ENCODE measurements around the gene RPL9.
"Not testable (repeated sequence)": the region's sequence is repeated elsewhere in the genome, so short reads cannot be mapped to it uniquely, and the experiment has no call there.

The RPL9 gene

DNA sequence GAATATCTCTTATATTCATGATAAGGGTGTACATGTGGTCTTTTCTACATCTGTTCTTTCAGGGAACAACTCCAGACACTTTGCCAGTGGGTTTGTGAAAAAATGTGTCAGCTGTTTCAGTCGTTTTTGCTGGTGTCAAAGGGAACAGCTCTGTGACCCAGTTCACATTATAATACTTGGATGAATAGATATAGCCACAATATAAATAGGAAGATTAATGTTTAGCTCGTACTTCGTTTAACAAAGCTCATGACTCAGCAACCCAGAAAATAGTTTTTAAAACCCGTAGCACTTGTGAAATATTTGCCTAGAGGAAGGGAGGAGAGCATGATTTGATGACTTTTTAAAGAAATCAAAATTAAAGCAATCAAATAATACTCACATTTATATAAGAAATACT is 8.0 kb upstream of the RPL9 start:
- no peak for DNase-seq (ENCODE audit: low read depth)

DNA sequence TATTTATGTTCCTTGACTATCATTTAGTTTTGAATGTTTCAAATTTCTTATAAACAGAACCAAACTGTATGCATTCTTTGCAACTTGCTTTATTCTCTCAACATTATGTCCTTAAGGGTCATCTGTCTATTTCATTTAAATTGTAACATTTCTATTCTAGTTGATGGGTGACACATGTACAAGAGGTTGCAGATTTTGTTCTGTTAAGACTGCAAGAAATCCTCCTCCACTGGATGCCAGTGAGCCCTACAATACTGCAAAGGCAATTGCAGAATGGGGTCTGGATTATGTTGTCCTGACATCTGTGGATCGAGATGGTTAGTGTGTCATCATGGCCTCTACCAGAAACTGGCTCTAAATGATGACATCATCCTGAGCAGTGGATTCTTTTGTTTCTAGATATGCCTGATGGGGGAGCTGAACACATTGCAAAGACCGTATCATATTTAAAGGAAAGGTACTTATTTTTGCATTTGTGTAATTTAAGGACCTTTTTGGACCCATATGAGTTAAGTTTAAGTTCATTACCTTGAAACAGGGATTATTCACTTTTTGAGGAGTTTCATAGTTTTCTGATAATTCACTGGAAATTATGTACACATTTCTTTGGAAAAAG is 6.3 kb upstream of the RPL9 start:
- DNase-seq (ENCODE audit: low read depth) = peak; percentile 77

DNA sequence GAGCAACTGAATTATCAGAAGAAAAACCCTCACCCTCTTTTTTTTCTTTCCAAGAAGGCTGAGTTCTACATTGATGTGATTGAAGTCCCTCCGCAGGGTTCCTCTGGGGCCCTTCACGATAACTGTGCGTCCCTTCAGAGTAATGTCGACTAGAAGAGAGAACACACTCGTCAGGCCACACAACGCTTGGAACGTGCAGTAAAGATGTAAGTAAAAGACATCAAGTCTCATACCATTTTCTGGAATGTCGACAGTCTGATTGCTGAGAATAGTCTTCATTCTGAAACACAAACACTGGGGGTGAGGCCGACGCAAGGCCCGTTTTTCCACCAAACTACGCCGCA is 589 bp downstream of the RPL9 start:
- DNase-seq (ENCODE audit: low read depth) = not testable (repeated sequence)

DNA sequence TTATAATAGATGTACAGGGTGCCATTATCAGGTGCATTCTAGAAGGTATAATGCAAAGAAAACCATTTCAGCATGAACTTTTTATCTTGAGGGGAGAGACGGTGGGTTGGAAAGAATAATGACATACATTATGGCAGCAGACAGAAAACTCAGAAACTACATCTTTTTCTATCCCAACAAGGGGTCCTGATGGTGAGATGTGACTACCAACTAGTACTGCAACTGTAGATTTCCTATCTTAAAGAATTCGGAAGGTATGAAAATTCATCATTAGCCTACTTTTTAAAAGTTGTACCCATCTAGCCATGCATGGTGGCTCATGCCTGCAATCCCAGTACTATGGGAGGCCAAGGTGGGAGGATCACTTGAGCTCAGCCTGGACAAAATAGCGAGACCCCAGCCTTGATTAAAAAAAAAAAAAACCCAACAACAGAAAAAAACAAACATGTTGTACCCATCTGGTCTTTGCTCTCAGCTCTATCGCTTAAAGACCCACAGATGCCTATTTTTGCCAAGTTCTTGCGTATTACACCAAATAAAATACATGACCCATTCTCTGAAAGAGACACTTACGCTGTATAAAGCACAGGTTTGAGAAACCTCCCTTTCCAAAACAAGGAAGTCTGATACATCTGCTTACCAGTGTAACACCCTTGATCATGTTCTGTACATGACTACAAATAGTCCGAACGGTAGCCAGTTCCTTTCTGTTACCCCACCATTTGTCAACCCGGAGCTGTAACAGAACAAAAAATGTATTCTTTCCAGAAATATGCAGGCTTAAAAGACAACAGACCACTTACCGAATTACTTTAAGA is 1.6 kb downstream of the RPL9 start:
- no peak for DNase-seq (ENCODE audit: low read depth)

DNA sequence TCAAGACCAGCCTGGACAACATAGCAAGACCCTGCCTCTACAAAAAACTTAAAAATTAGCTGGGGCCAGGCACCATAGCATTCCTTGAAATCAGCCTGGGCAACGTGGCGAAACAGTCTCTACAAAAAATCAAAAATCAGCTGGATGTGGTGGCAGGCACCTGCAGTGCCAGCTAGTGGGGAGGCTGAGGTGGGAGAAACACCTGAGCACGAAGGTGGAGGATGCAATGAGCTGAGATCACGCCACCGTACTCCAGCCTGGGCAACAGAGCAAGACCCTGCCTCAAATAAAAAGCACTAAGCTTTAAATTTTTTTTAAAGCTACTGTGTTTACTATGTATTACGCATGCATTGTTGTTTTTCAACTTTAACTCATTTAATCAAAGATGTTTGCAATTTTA is 3.2 kb downstream of the RPL9 start:
- no peak for DNase-seq (ENCODE audit: low read depth)

DNA sequence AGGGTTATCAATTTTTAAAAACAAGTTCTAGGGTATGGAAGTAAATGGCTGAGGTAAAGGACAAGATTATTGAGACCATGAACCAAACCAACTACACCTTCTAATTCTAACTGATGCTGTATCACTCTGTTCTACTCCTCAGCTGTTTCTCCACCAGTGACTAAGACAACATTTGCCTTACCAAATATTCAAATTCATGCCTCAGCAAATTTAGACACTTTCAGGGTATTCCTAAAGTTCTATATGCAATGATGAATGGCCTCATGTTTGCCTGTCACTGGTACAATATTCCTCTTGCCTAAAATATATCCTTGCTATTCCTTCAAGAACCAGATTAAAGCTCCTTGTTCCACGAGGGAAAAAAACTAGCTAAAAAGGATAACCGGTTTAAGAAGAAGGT is 5.0 kb downstream of the RPL9 start:
- DNase-seq (ENCODE audit: low read depth) = no peak

DNA sequence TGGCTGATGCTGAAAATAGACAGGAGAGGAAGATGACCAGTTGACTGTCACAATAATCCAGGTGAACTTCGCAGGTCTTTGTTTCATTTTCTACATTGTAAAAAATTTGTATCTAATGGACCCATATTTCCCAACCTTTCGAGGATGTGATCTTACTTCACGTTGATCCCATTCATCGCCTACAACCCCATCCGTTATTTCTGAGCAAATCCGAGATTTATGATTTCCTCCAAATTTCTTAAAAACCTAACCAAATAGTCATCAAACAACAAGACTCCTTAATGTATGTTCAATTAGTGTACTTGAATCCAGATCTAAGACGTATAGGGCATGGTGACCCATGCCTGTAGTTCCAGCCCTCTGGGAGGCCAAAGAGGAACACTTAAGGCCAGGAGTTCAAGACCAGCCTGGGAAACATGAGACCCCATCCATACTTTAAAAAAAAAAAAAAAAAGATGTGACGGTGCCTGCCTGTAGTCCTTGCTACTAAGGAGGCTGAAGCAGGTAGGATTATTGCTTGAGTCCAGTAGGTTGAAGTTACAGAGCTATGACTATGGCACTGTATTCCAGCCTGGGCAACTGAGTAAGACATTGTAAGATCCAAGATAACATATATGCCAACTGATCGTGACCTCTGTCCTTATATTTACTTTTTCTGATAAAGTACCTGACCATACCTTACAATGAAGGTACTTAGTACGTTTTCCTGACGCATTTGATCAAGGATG is 5.7 kb downstream of the RPL9 start:
- DNase-seq (ENCODE audit: low read depth) = no peak

DNA sequence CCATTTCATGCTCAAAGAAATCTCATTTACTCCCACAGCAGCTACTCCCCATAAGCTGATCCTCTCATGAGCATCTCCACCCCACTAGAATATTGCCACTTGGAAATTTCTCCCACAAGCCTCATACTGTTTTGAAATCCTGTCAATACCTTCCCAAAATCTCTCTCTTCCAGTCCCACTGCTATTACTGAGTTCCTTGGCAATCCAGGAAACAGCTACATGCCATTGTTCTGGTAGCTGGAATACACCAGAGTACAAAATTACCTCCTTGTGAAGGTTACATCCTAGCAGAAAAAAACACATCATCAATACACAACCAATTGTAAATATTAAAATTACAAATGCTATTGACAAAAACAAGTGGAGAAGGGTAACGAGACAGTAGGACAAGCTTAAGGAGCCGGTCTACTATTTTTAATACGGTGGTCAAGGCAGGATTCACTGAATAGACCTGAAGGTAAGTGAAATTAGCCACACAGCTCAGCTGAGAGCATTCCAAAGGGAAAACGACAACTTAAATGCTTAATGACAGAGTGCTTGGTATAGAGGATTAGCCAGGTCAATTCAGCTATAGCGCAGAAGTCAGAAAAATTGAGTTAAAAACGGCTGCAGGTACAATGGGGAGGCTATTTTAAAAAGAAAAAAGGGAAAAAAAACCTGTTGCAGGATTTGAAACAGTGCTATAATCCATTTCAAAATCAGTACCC is 6.4 kb downstream of the RPL9 start:
- DNase-seq (ENCODE audit: low read depth) = no peak

DNA sequence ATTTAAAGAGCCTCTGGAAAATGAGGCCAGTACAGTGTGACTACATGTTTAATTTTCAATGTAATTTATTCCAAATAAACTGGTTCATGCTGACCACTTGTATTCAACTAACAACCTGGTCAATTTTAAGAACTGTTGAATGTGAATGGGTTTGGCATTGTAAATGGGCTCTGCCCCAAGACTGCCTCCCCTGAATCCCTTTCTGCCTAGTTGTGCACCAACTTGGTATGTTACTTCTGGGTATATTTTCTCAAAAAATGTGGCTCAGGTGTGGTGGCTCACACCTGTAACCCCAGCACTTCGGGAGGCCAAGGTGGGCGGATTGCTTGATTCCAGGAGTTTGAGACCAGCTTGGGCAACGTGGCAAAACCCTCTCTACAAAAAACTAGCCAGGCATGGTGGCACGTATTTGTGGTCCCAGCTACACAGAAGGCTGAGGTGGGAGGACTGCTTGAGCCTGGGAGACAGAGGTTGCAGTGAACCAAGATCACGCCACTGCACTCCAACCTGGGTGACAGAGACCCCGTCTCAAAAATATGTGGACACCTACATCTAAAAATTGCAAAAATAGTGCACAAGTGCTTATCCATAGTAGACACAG is 7.2 kb downstream of the RPL9 start:
- no peak for DNase-seq (ENCODE audit: low read depth)

DNA sequence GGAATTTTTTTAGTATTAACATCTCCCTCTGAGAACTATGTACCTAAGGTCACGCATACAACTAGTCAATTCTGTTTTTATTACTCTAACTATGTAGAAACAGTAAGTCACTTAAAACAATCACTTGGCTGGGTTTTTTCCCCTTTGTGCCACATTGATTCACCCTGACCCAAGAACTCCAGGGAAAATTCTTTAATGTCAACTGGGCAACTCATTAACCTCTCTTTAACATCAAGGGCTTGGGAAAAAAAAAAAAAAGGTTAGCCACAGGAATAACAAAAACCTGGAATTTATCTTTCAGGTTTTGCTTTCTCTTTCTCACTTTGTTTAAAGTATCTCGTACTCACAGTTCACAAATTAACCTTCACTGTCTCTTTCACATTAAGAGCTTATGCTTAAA is 8.1 kb downstream of the RPL9 start:
- DNase-seq (ENCODE audit: low read depth) = no peak

DNA sequence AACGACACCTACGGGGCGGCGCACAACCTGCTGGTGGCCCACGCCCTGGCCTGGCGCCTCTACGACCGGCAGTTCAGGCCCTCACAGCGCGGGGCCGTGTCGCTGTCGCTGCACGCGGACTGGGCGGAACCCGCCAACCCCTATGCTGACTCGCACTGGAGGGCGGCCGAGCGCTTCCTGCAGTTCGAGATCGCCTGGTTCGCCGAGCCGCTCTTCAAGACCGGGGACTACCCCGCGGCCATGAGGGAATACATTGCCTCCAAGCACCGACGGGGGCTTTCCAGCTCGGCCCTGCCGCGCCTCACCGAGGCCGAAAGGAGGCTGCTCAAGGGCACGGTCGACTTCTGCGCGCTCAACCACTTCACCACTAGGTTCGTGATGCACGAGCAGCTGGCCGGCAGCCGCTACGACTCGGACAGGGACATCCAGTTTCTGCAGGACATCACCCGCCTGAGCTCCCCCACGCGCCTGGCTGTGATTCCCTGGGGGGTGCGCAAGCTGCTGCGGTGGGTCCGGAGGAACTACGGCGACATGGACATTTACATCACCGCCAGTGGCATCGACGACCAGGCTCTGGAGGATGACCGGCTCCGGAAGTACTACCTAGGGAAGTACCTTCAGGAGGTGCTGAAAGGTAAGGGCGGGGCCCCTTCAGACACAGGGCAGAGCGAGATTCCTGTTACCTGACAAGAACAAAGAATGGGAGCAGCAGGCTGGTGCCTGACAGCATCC is 11.7 kb downstream of the RPL9 start:
- DNase-seq (ENCODE audit: low read depth) = peak; percentile 22

DNA sequence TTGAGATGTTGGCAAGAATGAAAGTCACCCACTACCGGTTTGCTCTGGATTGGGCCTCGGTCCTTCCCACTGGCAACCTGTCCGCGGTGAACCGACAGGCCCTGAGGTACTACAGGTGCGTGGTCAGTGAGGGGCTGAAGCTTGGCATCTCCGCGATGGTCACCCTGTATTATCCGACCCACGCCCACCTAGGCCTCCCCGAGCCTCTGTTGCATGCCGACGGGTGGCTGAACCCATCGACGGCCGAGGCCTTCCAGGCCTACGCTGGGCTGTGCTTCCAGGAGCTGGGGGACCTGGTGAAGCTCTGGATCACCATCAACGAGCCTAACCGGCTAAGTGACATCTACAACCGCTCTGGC is 12.3 kb downstream of the RPL9 start:
- DNase-seq (ENCODE audit: low read depth) = no peak

DNA sequence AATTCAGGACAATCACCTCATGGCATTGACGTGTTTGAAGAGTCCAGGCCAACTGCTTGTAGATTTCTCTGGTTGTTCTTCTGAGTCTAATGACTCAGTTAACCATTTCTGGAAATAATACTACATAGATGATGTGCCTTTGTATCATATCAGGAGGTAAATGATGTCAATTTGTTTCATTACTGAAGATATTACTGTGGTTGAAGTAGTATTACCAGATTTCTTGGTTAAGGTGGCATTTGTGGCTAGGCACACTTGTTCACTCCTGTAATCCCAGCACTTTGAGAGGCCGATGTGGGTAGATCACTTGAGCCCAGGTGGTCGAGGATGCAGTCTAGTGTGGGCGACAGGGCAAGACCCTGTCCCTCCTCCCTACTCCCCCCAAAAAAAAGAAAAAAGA is 15.7 kb downstream of the RPL9 start:
- DNase-seq (ENCODE audit: low read depth) = no peak

DNA sequence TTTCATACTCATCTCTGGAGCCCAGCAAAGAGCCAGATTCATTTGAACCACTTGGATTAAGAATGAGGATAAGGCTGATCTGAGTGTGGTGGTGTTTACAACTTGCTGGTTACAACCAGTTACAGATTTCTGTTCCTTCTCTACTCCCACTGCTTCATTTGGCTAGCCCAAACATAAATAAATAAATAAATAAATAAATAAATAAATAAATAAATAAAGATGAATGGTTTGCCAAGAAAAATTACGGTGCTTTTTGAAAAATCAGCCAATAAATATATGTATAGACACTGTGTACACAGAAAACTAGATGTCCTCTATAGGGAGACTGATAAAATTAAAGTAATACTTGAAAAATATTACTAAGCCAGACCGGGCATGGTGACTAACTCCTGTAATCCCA is 17.1 kb downstream of the RPL9 start:
- DNase-seq (ENCODE audit: low read depth) = no peak

DNA sequence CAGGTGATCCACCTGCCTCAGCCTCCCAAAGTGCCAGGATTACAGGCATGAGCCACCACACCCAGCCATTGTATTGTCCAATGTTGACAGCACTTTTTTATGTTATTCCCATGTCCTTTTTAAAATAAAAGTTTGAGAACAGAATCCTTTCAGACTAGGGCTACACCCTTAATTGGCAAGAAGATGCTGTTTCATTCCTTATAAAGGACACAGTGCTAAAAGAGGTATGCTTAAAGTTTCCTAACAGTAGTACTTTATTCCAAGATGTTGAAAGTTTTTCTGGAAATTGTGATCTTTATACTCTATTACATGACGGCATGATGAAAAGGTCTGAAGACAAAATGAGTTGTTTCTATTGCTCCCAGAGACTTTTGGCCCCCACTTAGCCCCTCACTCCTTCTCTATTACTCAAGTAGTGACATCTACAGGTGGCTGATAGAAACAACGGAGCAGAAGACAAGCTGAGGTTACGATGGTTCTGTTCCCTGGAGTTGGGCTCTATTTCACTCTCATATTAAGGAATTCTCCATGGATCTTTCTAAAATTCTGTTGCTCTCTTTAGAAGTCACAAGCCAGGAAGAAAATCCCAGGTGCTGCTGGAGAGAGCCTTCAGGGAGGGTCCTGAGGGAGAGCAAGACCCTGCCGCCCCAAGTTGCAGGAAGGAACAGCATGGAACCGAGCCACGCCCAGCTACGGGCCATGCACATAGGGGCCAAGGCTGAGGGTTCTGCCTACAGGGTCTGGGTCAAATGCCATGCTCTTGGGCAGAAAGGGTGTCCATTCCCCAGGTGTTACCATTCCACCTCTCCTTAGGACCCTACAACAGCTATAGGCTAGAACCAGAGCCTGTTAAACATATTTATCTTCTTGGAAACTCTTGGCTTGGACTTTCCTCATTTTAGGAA is 22.8 kb downstream of the RPL9 start:
- DNase-seq (ENCODE audit: low read depth) = no peak

DNA sequence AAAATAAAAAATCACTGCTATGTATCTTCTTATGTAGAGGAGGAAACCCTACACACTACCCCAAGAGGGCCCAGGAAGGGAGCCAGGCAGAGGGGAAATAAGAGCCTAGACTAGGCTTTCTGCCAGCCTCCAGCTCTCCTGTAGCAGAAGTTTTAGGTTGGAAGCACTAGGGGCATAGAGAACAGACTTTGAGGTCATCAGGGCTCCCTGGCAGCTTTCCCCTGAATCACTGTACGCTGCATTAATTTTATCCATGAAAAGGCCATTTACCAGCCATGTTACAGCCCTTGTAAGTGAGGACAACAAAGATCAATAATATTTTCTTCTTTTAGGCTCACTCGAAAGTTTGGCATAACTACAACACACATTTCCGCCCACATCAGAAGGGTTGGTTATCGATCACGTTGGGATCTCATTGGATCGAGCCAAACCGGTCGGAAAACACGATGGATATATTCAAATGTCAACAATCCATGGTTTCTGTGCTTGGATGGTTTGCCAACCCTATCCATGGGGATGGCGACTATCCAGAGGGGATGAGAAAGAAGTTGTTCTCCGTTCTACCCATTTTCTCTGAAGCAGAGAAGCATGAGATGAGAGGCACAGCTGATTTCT is 24.7 kb downstream of the RPL9 start:
- no peak for DNase-seq (ENCODE audit: low read depth)

DNA sequence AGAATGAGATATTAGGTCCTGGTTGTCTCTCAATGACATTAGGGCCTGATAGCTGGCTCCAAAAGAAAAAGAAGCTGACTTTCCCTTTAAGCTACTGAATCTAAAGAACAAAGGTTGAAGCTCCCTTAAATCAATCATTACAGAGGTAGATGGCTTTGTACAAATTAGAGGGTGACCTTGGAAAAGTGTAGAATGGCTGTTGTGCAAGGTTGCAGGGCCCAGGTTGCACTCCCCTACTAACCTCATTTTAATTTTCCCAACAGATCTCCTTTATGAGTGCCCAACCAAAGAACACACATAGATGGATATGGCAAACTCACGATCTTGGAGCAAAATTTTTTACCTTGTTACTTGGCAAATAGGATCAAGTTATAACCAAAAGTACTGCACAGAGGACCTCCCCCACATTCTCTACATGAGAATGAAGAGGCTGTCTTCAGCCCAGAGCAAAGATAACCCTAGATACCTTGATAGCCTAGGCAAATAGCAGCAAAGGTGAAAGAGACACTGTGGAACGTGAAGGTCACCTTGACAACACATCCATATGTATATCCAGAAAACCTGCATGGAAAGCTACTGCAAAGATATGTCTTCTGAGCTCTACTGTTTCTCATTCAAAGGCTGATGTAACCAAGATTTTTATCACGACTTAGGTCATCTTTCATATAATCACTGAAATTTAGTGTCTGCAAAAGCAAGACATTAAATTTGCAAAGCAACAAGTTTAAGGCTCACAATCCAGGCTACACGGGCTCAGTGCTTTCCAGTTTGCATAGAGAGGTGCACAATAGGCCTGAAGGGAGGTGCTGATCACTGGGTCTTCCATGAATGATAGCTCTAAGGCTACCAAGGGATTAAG is 29.0 kb downstream of the RPL9 start:
- no peak for DNase-seq (ENCODE audit: low read depth)

DNA sequence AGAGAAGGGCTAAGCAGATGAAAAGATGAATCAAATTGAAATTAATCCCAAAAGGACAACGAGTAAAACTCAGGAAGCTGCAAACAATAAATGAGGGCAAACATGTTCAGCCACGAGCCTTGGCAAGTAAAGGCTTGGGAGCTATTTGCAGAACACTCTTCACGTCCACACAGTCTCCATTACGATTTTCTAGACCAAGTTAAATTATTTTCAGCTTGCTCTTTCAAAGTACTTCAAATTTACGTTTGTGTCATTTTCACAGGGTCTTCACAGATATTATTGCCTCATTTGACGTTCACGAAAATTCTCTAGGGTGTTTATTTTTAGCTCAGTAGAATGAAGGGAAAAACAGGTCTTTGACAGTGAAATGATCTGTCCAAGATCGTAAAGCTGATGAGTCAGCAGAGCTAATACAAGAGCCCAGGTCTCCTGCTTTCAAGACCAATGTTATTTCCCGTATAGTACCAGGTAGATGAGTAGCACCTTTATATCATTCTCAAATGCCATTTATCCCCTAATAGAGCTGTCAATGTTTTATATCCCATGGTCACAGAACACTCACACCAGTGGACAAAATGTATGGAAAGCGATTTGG is 31.1 kb downstream of the RPL9 start:
- peak; percentile 15 for DNase-seq (ENCODE audit: low read depth)

DNA sequence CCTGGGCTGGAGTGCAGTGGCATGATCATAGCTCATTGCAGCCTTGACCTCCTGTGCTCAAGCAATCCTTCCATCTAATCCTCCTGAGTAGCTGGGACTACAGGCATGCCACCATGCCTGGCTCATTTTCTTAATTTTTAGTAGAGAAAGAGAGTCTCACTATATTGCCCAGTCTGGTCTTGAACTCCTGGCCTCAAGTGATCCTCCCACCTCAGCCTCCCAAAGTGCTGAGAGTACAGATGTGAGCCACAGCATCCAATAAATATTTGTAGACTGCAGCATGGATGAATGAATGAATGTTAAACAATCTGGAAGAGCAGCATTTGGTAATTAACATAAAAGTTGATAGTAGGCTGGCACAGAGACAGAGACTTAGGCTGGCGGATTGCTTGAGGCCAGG is 32.0 kb downstream of the RPL9 start:
- no peak for DNase-seq (ENCODE audit: low read depth)
